ENCODE results near the gene SULF2.

The SULF2 gene

DNA sequence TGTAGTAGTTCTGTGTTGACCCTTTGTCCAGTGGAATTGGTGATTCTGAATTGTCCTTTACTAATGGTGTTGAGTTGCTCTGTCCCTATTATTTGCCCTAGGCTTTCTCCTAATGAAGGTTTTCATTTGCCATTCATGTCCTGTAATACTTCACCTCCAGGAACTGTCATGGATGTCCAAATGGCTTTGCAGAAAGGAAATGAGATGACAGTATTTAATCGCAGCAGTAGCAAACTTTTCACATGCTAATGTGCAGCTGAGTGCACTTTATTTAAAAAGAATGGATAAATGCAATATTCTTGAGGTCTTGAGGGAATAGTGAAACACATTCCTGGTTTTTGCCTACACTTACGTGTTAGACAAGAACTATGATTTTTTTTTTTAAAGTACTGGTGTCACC lies 131.4 kb downstream of the SULF2 start:
- Histone ChIP-seq H3K79me2 (ENCODE audit: insufficient read depth, low read depth) (no peaks in the 10 kb centered on the region), H3K4me1 (ENCODE audit: low read depth, poor library complexity, severe bottlenecking) (no peaks in the 10 kb centered on the region), H3K9ac (no peak overlapping the region), H3K4me3 (IDR thresholded peaks at IDR 0.05; ENCODE audit: insufficient read depth, low read depth, low read length) (no peak overlapping the region), H4K20me1 (ENCODE audit: insufficient read depth) (no peaks in the 10 kb centered on the region), H3K27me3 (ENCODE audit: insufficient read depth, low read depth) (no peaks in the 10 kb centered on the region), H3K27ac (no peak overlapping the region), H3K4me2 (no peak overlapping the region), H3K36me3 (ENCODE audit: insufficient read depth) (0 out of 2 replicates have a peak, but pooled peaks cover 2% of the 10 kb centered on the region), H2AFZ (ENCODE audit: low read depth) (no peak overlapping the region)
- TF ChIP-seq, protein P1, sequence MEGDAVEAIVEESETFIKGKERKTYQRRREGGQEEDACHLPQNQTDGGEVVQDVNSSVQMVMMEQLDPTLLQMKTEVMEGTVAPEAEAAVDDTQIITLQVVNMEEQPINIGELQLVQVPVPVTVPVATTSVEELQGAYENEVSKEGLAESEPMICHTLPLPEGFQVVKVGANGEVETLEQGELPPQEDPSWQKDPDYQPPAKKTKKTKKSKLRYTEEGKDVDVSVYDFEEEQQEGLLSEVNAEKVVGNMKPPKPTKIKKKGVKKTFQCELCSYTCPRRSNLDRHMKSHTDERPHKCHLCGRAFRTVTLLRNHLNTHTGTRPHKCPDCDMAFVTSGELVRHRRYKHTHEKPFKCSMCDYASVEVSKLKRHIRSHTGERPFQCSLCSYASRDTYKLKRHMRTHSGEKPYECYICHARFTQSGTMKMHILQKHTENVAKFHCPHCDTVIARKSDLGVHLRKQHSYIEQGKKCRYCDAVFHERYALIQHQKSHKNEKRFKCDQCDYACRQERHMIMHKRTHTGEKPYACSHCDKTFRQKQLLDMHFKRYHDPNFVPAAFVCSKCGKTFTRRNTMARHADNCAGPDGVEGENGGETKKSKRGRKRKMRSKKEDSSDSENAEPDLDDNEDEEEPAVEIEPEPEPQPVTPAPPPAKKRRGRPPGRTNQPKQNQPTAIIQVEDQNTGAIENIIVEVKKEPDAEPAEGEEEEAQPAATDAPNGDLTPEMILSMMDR (conservative IDR thresholded peaks at IDR 0.05; ENCODE audit: low read depth, low read length): no peak

DNA sequence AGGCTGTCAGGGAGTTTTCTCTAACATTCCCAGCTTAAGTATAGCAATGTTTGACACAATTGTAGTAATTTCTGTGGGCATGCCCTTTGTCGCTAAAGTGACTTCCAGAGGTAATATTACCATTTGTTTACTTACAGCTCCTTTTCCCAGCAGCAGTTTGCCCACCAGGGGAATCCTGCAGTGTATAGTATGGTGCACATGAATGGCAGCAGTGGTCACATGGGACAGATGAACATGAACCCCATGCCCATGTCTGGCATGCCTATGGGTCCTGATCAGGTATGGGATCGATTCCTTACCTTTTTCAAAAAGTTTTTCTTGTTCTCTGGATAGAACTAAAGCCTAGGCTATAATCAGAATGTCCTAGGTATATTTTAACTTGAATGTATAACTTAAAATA lies 132.5 kb downstream of the SULF2 start:
- no peak overlapping the region for H3K9ac ChIP-seq
- no peaks in the 10 kb centered on the region for H3K27me3 ChIP-seq (ENCODE audit: insufficient read depth, low read depth)
- no peaks in the 10 kb centered on the region for H3K4me1 ChIP-seq (ENCODE audit: low read depth, poor library complexity, severe bottlenecking)
- 0 out of 2 replicates have a peak, but pooled peaks cover 2% of the 10 kb centered on the region for H3K36me3 ChIP-seq (ENCODE audit: insufficient read depth)
- no peak overlapping the region for H3K27ac ChIP-seq
- H2AFZ ChIP-seq (ENCODE audit: low read depth): no peak overlapping the region
- TF ChIP-seq, protein P1 (conservative IDR thresholded peaks at IDR 0.05; ENCODE audit: low read depth, low read length): no peak
- no peak overlapping the region for H3K4me3 ChIP-seq (IDR thresholded peaks at IDR 0.05; ENCODE audit: insufficient read depth, low read depth, low read length)
- no peak overlapping the region for H3K4me2 ChIP-seq
- no peaks in the 10 kb centered on the region for H4K20me1 ChIP-seq (ENCODE audit: insufficient read depth)
- no peaks in the 10 kb centered on the region for H3K79me2 ChIP-seq (ENCODE audit: insufficient read depth, low read depth)

DNA sequence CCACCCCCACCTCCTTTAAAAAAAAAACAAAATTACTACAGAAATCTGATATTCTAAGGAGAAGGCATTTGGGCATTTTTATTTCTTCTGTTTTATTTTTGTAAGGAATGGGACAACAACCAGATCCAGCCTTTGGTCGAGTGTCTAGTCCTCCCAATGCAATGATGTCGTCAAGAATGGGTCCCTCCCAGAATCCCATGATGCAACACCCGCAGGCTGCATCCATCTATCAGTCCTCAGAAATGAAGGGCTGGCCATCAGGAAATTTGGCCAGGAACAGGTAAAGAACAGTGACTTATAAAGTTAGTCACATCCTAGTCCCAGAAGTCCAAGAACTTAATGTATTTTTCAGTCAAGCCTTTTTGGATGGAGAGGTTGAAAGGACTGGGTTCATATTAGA lies 133.0 kb downstream of the SULF2 start:
- Histone ChIP-seq H3K4me2 (no peak overlapping the region), H3K9ac (no peak overlapping the region), H2AFZ (ENCODE audit: low read depth) (no peak overlapping the region), H4K20me1 (ENCODE audit: insufficient read depth) (no peaks in the 10 kb centered on the region), H3K79me2 (ENCODE audit: insufficient read depth, low read depth) (no peaks in the 10 kb centered on the region), H3K27me3 (ENCODE audit: insufficient read depth, low read depth) (no peaks in the 10 kb centered on the region), H3K27ac (no peak overlapping the region), H3K4me3 (IDR thresholded peaks at IDR 0.05; ENCODE audit: insufficient read depth, low read depth, low read length) (no peak overlapping the region), H3K4me1 (ENCODE audit: low read depth, poor library complexity, severe bottlenecking) (no peaks in the 10 kb centered on the region), H3K36me3 (ENCODE audit: insufficient read depth) (no peaks in the 10 kb centered on the region)
- TF ChIP-seq, protein P1 (conservative IDR thresholded peaks at IDR 0.05; ENCODE audit: low read depth, low read length): no peak

DNA sequence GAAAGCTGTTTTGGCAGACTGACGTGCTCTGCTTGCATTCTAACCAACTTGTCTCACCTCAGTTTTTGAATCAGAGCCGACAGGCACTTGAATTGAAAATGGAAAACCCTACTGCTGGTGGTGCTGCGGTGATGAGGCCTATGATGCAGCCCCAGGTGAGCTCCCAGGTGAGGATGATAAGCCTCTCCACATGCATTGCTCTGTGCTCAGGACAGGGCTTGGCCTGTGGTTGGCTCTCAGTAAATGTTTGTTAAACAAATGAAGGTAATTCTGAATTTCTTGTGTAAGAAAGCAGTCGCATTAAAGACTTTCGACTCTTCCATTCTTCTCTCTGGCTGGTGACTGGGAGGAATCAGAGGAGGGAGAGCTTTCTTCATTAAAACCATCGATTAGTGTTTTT lies 136.3 kb downstream of the SULF2 start:
- H3K79me2 ChIP-seq (ENCODE audit: insufficient read depth, low read depth): no peaks in the 10 kb centered on the region
- TF ChIP-seq, protein P1 (conservative IDR thresholded peaks at IDR 0.05; ENCODE audit: low read depth, low read length): no peak
- H2AFZ ChIP-seq (ENCODE audit: low read depth): no peak overlapping the region
- H3K9ac ChIP-seq: no peak overlapping the region
- no peaks in the 10 kb centered on the region for H3K36me3 ChIP-seq (ENCODE audit: insufficient read depth)
- H3K27ac ChIP-seq: no peak overlapping the region
- no peak overlapping the region for H3K4me3 ChIP-seq (IDR thresholded peaks at IDR 0.05; ENCODE audit: insufficient read depth, low read depth, low read length)
- H3K4me2 ChIP-seq: no peak overlapping the region
- no peaks in the 10 kb centered on the region for H4K20me1 ChIP-seq (ENCODE audit: insufficient read depth)
- no peaks in the 10 kb centered on the region for H3K27me3 ChIP-seq (ENCODE audit: insufficient read depth, low read depth)
- no peaks in the 10 kb centered on the region for H3K4me1 ChIP-seq (ENCODE audit: low read depth, poor library complexity, severe bottlenecking)

Measured in KMS-11 (cell line).